Activated CD8-positive, alpha-beta memory T cell treated with anti-CD3 and anti-CD28 coated beads, Interleukin-2, amount 50 U/mL, for 48 hours (primary cell): ENCODE results near the gene PRR33.
"Not testable (repeated sequence)": the region's sequence is repeated elsewhere in the genome, so short reads cannot be mapped to it uniquely, and the experiment has no call there.

Experiments used
- DNase-seq: peaks from one replicate; pipeline ENCODE4 v3.0.0-alpha.2; 2020

PRR33 gene

GRCh38 chr11:1891831-1892115 lies at the start of gene PRR33:
PRR33 (minus strand) TSS chr11:1891895; CDS start chr11:1890584, 1,311 bp downstream.
- no peak for DNase-seq

- not testable (repeated sequence) for DNase-seq
Observed at GRCh38 chr11:1939788-1940187, 48.1 kb upstream of the PRR33 start.

- no peak for DNase-seq
Observed at GRCh38 chr11:1939006-1939625, 47.4 kb upstream of the PRR33 start.

GRCh38 chr11:1938343-1939005 lies 46.8 kb upstream of the PRR33 start:
- DNase-seq: no peak

- DNase-seq: no peak
Observed at GRCh38 chr11:1937616-1938342, 46.1 kb upstream of the PRR33 start.

GRCh38 chr11:1936781-1937615 lies 45.3 kb upstream of the PRR33 start:
- no peak for DNase-seq

- no peak for DNase-seq
Observed at GRCh38 chr11:1936072-1936780, 44.5 kb upstream of the PRR33 start.

GRCh38 chr11:1935156-1936071 lies 43.7 kb upstream of the PRR33 start:
- no peak for DNase-seq

GRCh38 chr11:1934335-1935155 lies 42.9 kb upstream of the PRR33 start:
- no peak for DNase-seq

GRCh38 chr11:1933416-1934334 lies 42.0 kb upstream of the PRR33 start:
- no peak for DNase-seq

- no peak for DNase-seq
Observed at GRCh38 chr11:1932681-1933080, 41.0 kb upstream of the PRR33 start.

- no peak for DNase-seq
Observed at GRCh38 chr11:1932105-1932480, 40.4 kb upstream of the PRR33 start.

GRCh38 chr11:1931341-1932104 lies 39.8 kb upstream of the PRR33 start:
- no peak for DNase-seq

GRCh38 chr11:1930462-1930830 lies 38.8 kb upstream of the PRR33 start:
- no peak for DNase-seq

GRCh38 chr11:1929621-1930461 lies 38.1 kb upstream of the PRR33 start:
- no peak for DNase-seq

GRCh38 chr11:1928891-1929541 lies 37.3 kb upstream of the PRR33 start:
- no peak for DNase-seq

- DNase-seq: no peak
Observed at GRCh38 chr11:1928470-1928890, 36.8 kb upstream of the PRR33 start.
